GM23338 (cell line): Measurements from ENCODE around the gene PRDM5. TPM values are rescaled to one million over a fixed set of nuclear protein-coding genes. Genes with fewer than 3 reads are reported as not detected.

Source experiments
- ATAC-seq: fragments of 200-7000 bp; cut with Tn5 transposase; 3 replicates; pipeline ENCODE4 v1.9.1; 2020
- DNase-seq: peaks from one replicate; pipeline ENCODE4 v3.0.0-alpha.2; 2015; ENCODE audit warnings: low spot score
- H2AFZ ChIP-seq: fragments of 200-600 bp; sonication (generic); 2 replicates; pipeline ENCODE4 v1.8.0; 2016; ENCODE audit warnings: antibody characterized with exemption, mild to moderate bottlenecking, moderate library complexity
- H3F3A ChIP-seq: fragments of 200-600 bp; sonication (generic); replicated peaks from 2 replicates; pipeline ENCODE4 v1.8.0; 2017; ENCODE audit warnings: antibody characterized with exemption, mixed run types, low read depth
- H3K27ac ChIP-seq: fragments of 200-600 bp; sonication (generic); 2 replicates; pipeline ENCODE4 v1.6.1; 2016; ENCODE audit warnings: low read depth
- H3K27me3 ChIP-seq: fragments of 200-600 bp; sonication (generic); 2 replicates; pipeline ENCODE4 v1.8.0; 2016; ENCODE audit warnings: mild to moderate bottlenecking, mixed run types, moderate library complexity; ENCODE audit not compliant: insufficient read depth
- H3K36me3 ChIP-seq: fragments of 200-600 bp; sonication (generic); 2 replicates; pipeline ENCODE4 v1.8.0; 2016; ENCODE audit warnings: mild to moderate bottlenecking; ENCODE audit not compliant: insufficient read depth
- H3K4me1 ChIP-seq: fragments of 200-600 bp; sonication (generic); 2 replicates; pipeline ENCODE4 v1.8.0; 2016; ENCODE audit warnings: mild to moderate bottlenecking, moderate library complexity; ENCODE audit not compliant: insufficient read depth
- H3K4me2 ChIP-seq: fragments of 200-600 bp; sonication (generic); 2 replicates; pipeline ENCODE4 v1.7.1; 2017; ENCODE audit warnings: mixed run types
- H3K4me3 ChIP-seq: fragments of 200-600 bp; sonication (generic); 2 replicates; pipeline ENCODE4 v1.6.1; 2016; ENCODE audit warnings: mixed run types
- H3K79me2 ChIP-seq: fragments of 200-600 bp; sonication (generic); replicated peaks from 2 replicates; pipeline ENCODE4 v1.8.0; 2017; ENCODE audit warnings: mild to moderate bottlenecking; ENCODE audit not compliant: insufficient read depth
- H3K9me2 ChIP-seq: fragments of 200-600 bp; sonication (generic); 2 replicates; pipeline ENCODE4 v1.8.0; 2017; ENCODE audit not compliant: insufficient read depth
- H4K20me1 ChIP-seq: fragments of 200-600 bp; sonication (generic); replicated peaks from 2 replicates; pipeline ENCODE4 v1.8.0; 2017; ENCODE audit warnings: mild to moderate bottlenecking; ENCODE audit not compliant: insufficient read depth
- H3K27ac Mint-ChIP-seq: 2 replicates; pipeline ENCODE4 v1.8.0; 2020; ENCODE audit warnings: inconsistent platforms, mild to moderate bottlenecking, moderate library complexity, mixed read lengths
- H3K27me3 Mint-ChIP-seq: 3 replicates; pipeline ENCODE4 v1.8.0; 2022; ENCODE audit warnings: low read depth, mild to moderate bottlenecking, moderate library complexity, mixed read lengths, inconsistent platforms; ENCODE audit not compliant: insufficient read depth, poor library complexity
- H3K36me3 Mint-ChIP-seq: 3 replicates; pipeline ENCODE4 v1.8.0; 2021; ENCODE audit warnings: low read depth, mild to moderate bottlenecking, inconsistent platforms, moderate library complexity, mixed read lengths
- H3K4me1 Mint-ChIP-seq: 3 replicates; pipeline ENCODE4 v1.8.0; 2020; ENCODE audit warnings: mild to moderate bottlenecking, inconsistent platforms, mixed read lengths
- H3K4me3 Mint-ChIP-seq: 3 replicates; pipeline ENCODE4 v1.8.0; 2021; ENCODE audit warnings: moderate library complexity, mild to moderate bottlenecking, inconsistent platforms, mixed read lengths
- H3K9me3 Mint-ChIP-seq: 3 replicates; pipeline ENCODE4 v1.8.0; 2020; ENCODE audit warnings: moderate library complexity, mild to moderate bottlenecking, inconsistent platforms, mixed read lengths
- CREB1 ChIP-seq: fragments of 250-450 bp; sonication (Bioruptor Pico); IDR thresholded peaks from 2 replicates; pipeline ENCODE4 v1.5.0; 2020; ENCODE audit warnings: low read depth, mild to moderate bottlenecking, moderate library complexity
- EZH2phosphoT487 ChIP-seq: fragments of 200-600 bp; sonication (generic); IDR thresholded peaks from one replicate; pipeline ENCODE4 v1.8.1; 2018; ENCODE audit warnings: antibody characterized with exemption; ENCODE audit not compliant: unreplicated experiment
- NANOG ChIP-seq: IDR thresholded peaks from 2 replicates; pipeline ENCODE4 v1.6.1; 2016; ENCODE audit warnings: antibody characterized with exemption, borderline replicate concordance
- POLR2AphosphoS5 ChIP-seq: IDR thresholded peaks from 2 replicates; pipeline ENCODE4 v1.6.1; 2016; ENCODE audit warnings: antibody characterized with exemption, low read depth
- STAT1 ChIP-seq: IDR thresholded peaks from one replicate; pipeline ENCODE4 v1.6.1; 2016; ENCODE audit warnings: antibody characterized with exemption; ENCODE audit not compliant: unreplicated experiment
- ZNF114 ChIP-seq: fragments of 250-450 bp; sonication (Bioruptor Pico); IDR thresholded peaks from 2 replicates; pipeline ENCODE4 v1.5.0; 2020; ENCODE audit warnings: mild to moderate bottlenecking, moderate library complexity
- ZNF331 ChIP-seq: fragments of 250-450 bp; sonication (Bioruptor Pico); IDR thresholded peaks from 2 replicates; pipeline ENCODE4 v1.5.0; 2020; ENCODE audit warnings: low read depth, mild to moderate bottlenecking, moderate library complexity
- polyA plus RNA-seq: library from polyadenylated mRNA; unstranded; fragments of >200 nt; fragmentation: Nextera tagmentation; extraction: Ambion mirVana; gene quantifications from 2 replicates; pipeline ENCODE4 v1.2.1, GENCODE V29; 2016
- total RNA-seq: library from RNA; depleted of rRNA; stranded (reverse); fragments of >200 nt; shearing (Covaris generic); gene quantifications from 2 replicates; pipeline ENCODE4 v1.2.3, GENCODE V29; 2014
- TF ChIP-seq, protein P1 (sequence below): IDR thresholded peaks from one replicate; pipeline ENCODE4 v1.6.1; 2018; ENCODE audit warnings: antibody characterized with exemption; ENCODE audit not compliant: unreplicated experiment

The PRDM5 gene
- total and polyA plus RNA-seq, 2 experiments from 2014 or later: 11.2 to 40.4 TPM

DNA sequence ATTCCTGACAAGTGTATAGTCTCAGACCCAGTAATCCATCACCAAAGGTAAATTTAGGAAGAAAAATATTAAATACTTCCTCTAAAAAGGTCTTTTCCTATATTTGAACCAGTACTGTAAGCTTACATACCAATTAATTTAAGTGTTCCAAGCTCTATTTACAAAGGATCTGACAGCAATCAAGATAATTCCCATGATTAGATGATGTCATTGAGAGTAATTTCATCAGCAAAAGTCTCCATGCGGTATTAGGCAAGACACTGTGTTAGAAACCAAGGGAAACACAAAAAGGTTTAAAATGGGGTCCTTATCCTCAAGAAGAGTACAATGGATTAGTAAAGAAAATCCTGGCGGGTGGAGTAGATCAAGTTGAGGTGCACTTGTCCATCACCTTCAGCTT is 198.5 kb downstream of the PRDM5 start:
- Histone ChIP-seq H3K27me3 (no peaks in the 10 kb centered on the region), H2AFZ (no peak overlapping the region), H3K9me2 (no peaks in the 10 kb centered on the region), H3K27ac (no peak overlapping the region), H3K4me3 (no peak overlapping the region), H3F3A (no peaks in the 10 kb centered on the region), H3K4me1 (peaks cover 32% of the 10 kb centered on the region), H3K36me3 (no peaks in the 10 kb centered on the region), H3K4me2 (no peak overlapping the region), H3K79me2 (no peaks in the 10 kb centered on the region), H4K20me1 (no peaks in the 10 kb centered on the region)
- Mint-ChIP-seq H3K36me3 (no peaks in the 10 kb centered on the region; the same call in 2 of the 3 replicates), H3K9me3 (no peaks in the 10 kb centered on the region), H3K27ac (peak overlapping the region; percentile 10; the same call in 1 of the 2 replicates), H3K27me3 (peaks cover 3% of the 10 kb centered on the region), H3K4me3 (no peak overlapping the region), H3K4me1 (peaks cover 39% of the 10 kb centered on the region)
- DNase-seq (no peak), ATAC-seq (no peak)
- TF ChIP-seq EZH2phosphoT487 (no peak), CREB1 (CRISPR knock-in tag) (no peak), POLR2AphosphoS5 (no peak), ZNF114 (CRISPR knock-in tag) (no peak), ZNF331 (CRISPR knock-in tag) (no peak)
- TF ChIP-seq, protein P1, sequence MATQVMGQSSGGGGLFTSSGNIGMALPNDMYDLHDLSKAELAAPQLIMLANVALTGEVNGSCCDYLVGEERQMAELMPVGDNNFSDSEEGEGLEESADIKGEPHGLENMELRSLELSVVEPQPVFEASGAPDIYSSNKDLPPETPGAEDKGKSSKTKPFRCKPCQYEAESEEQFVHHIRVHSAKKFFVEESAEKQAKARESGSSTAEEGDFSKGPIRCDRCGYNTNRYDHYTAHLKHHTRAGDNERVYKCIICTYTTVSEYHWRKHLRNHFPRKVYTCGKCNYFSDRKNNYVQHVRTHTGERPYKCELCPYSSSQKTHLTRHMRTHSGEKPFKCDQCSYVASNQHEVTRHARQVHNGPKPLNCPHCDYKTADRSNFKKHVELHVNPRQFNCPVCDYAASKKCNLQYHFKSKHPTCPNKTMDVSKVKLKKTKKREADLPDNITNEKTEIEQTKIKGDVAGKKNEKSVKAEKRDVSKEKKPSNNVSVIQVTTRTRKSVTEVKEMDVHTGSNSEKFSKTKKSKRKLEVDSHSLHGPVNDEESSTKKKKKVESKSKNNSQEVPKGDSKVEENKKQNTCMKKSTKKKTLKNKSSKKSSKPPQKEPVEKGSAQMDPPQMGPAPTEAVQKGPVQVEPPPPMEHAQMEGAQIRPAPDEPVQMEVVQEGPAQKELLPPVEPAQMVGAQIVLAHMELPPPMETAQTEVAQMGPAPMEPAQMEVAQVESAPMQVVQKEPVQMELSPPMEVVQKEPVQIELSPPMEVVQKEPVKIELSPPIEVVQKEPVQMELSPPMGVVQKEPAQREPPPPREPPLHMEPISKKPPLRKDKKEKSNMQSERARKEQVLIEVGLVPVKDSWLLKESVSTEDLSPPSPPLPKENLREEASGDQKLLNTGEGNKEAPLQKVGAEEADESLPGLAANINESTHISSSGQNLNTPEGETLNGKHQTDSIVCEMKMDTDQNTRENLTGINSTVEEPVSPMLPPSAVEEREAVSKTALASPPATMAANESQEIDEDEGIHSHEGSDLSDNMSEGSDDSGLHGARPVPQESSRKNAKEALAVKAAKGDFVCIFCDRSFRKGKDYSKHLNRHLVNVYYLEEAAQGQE: no peak

GRCh38 chr4:120723105-120723504 is 199.4 kb downstream of the PRDM5 start:
- no peak for ATAC-seq
- no peaks in the 10 kb centered on the region for H3K9me2 ChIP-seq
- H3K4me1 ChIP-seq: peaks cover 32% of the 10 kb centered on the region
- peak; percentile 8; the same call in 1 of the 2 replicates for TF ChIP-seq NANOG
- no peak for TF ChIP-seq STAT1
- Mint-ChIP-seq H3K9me3 (no peaks in the 10 kb centered on the region), H3K27ac (no peak overlapping the region; the same call in 1 of the 2 replicates), H3K4me3 (no peak overlapping the region), H3K27me3 (peaks cover 3% of the 10 kb centered on the region), H3K4me1 (peaks cover 39% of the 10 kb centered on the region), H3K36me3 (no peaks in the 10 kb centered on the region; the same call in 2 of the 3 replicates)
- no peaks in the 10 kb centered on the region for H4K20me1 ChIP-seq
- no peaks in the 10 kb centered on the region for H3F3A ChIP-seq
- no peaks in the 10 kb centered on the region for H3K79me2 ChIP-seq
- H2AFZ ChIP-seq: no peak overlapping the region
- H3K27ac ChIP-seq: no peak overlapping the region
- H3K36me3 ChIP-seq: no peaks in the 10 kb centered on the region
- H3K4me3 ChIP-seq: no peak overlapping the region
- H3K4me2 ChIP-seq: no peak overlapping the region
- DNase-seq: peak; percentile 45
- H3K27me3 ChIP-seq: no peaks in the 10 kb centered on the region
